GM19351 (cell line): ENCODE results near the gene CCDC110.
A peak's percentile ranks its signal among the peaks of the same experiment; 100 is the strongest.

ENCODE experiments used
- ATAC-seq: cut with Tn5 transposase; IDR thresholded peaks from one replicate; pipeline ENCODE4 v1.9.1; 2021; ENCODE audit warnings: mild to moderate bottlenecking, moderate library complexity; ENCODE audit not compliant: unreplicated experiment

Gene CCDC110

DNA sequence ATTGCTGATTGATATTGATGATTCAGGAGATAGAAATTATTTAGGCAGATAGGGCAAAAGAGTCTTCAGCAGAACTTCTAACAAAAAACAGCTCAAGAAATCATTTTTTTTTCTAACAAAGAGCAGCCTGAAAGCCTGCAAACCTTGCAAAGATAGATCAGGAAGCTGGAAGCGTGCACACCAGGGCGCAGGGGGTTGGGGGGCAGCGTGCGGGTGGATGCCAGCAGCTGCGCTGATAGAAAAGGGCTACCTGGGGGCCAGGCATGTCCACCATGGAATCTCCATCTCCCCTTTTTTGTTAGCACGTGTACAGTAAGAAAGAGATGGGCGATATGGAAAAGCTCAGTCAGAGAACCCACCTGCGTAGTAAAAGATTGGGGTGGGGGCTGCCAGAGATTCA, 1.7 kb upstream of the CCDC110 start:
- ATAC-seq, result no peak

DNA sequence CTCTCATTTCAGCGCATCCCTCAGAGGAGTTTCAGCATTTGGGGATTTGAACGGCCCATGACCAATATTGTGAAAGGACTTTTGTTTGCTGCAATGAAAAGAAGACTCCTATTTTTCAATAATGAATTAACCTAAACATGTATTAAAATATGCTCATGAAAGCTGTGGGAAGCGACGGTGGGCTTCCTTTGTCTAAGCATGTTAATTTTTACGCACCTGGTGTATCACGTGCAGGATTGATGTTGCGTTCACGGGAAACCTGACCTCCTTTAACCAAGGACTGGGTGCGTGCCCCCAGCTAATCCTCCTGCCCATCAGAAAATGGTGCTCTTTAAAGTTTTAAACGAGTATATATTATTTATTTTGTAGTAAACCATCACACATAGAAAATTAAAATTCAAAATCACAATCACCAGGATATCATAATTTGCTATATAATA, 590 bp upstream of the CCDC110 start:
- no peak for ATAC-seq

DNA sequence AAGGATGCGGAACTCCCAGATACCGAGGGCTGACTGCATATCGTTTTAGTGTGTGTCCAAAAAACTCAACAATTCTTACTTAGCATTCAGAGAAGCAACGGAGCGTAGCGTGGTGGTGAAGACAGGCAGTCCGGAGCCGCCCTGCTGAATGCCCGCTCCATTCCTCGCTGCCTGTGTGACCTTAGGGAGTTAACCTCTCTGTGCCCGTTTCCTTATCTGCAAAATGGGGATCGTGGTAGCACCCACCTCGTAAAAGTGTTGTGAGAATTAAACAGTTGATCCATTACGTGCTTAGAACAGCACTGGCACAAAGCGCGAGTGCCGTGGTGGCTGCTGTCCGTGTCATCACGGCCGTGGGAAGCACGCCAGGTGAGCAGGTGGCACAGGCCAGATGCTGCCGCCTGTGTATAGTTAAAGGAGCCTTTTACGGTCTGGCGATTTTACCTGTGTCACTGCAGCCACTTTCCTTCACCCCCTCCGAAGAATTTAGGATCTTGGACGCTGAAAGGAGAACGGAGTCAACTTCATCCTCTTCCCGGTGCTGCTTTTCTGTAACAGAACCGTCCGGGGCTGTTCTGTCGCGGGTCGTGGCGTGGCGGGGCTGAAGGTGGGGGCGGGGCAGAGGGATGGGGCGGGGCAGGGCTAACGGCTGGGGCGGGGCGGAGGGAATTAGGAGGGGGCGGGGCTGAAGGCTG, 885 bp downstream of the CCDC110 start:
- ATAC-seq, result peak; percentile 19

DNA sequence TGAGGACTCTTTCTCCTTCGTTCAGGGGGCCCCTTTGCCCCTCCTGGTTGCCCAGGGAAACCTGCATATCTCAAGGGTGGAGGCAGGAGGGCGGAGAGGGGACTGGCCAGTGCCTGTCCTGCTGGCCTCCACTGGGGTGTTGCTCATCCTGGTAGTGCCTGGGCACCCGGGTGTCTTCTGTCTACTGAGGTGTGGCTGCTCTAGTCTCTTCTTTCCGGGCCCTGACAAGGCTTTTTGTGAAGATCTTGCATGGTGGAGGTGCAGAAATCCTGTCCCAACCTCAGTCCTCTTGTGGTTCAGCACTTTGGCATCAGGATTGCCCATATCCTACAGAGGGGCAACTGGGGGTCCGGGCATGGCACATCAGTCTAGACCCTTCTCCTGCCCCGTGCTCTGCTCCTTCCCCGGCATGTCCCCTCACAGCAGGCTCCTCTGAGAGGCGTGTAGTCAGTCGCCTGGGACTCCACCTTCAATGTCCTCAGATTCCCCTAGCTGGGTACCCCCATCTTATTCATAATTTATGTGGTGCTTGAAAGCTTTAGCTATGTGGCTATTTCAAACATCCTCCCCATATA, 1.9 kb downstream of the CCDC110 start:
- ATAC-seq, result no peak

DNA sequence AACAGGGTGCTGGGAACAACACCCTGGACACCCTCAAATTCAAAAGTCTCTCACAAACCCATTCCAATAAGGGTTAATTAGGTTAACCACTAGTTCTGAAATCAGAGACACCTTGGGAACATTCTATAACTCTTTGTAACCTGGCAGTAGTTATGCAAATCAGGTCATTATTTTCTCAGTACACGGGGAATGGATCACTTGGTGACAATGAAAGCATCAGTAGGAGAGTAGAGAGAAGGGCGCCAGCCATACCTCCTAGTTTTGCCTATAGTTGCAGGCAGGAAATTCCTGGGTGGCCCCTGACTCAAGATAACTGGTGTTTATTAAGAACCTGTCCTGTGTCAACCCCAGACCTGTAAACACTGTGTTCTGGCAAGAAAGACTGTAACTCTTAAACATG, 2.5 kb downstream of the CCDC110 start:
- no peak for ATAC-seq

DNA sequence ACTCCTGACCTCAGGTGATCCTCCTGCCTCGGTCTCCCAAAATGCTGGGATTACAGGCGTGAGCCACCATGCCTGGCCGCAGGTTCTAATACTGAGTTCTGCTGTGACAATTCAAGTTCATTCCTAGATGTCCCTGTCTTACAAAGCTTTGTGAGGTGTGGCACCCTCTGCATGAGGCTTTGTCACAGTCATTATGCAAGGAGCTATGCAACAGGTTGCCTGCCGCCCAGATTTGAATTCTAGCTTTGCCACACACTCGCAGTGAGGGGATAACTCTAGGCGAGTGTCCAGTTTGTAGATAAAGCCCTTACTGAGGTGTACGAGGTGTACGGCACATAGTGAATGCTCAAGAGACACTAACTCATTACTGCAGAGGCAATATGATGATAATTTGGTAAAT, 3.5 kb downstream of the CCDC110 start:
- no peak for ATAC-seq

DNA sequence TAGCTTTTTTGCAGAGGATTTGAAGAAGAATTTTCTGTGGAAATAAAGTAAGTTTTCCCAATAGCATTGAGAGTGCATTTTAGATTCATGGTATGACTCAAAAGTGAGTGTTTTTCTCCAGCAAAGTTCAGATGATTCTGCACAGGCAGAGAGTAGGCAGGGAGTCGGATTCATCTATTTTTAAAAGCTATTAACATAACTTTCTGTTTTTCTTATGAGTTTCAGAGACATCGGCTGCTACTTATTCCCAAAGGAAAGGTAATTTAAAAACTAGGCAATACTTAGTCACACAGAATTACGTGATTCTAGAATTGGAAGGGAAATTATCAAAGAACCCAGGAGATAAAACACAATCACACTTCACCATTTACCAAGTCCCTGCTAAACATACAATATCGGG, 4.4 kb downstream of the CCDC110 start:
- ATAC-seq, result no peak

DNA sequence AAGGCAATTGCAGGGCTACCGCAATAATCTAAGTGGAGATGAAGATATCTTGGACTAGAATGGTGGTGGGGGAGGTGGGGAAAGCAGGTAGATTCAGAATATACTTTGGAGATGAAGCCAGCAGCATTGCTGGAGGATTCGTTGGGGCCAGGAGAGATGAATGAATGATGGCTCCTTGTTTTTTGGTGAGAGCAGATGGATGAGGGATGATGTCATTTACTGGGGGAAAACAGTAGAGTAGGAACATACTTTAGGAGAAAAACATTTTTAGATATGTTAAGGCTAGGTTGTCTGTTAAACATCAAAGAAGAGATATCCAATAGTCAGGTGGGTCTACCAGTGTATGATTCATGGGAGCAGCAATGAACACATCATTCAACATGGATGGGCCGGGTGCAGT, 5.8 kb downstream of the CCDC110 start:
- ATAC-seq, result no peak

DNA sequence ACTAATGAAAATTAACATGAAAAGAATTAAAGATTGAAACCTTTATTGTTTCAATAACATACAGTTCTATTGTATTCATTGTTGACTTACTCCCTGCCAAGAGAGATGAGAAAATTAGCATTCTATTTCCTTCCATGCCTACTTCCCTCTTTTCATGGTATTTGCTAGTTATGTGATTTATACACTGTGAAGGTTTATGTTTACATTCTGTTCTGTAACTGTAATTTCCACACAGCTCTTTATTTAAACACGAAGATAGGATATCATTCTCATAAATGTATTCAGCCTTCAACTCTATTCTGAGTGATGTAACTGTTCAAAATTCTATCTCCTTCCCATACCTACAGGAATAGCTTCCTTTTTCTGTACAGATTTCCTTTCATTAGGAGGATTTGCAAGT, 6.6 kb downstream of the CCDC110 start:
- ATAC-seq, result no peak

DNA sequence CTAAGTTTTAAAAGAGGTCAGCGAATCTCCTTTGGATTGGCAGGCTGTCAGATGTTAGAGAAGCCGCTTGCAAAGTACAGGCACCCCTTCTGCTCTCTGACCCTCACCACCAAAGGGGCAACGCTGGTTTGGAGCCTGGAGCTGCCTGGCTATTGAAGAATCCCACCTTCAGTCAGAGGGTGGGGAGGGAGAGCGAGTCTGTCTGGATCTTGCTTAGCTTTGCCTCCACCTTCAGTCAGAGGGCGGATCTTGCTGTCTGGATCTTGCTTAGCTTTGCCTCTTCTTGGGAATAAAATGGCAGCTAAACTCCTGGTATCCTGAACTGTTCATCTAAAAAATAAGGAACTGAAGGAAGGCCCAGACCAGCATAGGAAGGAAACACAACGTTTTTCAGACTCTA, 7.3 kb downstream of the CCDC110 start:
- no peak for ATAC-seq

DNA sequence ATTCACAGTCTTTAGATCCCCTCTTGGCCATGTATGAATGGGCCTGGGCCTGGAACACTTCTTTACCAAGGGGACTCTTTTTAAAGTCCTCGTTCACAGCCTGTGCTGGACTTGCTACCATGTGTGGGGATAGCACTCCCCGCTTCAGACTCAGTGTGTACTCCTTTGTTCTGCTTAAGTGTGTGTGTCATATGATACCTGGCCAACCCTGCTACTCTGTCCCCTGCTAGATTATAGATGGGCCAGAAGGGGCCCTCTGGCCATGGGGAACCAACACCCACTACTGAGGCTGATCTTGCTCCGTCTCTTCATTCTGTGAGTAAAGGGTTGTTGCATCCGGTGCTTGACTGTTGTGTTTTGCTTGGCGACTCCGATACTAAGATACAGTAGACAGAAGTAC, 8.0 kb downstream of the CCDC110 start:
- no peak for ATAC-seq

DNA sequence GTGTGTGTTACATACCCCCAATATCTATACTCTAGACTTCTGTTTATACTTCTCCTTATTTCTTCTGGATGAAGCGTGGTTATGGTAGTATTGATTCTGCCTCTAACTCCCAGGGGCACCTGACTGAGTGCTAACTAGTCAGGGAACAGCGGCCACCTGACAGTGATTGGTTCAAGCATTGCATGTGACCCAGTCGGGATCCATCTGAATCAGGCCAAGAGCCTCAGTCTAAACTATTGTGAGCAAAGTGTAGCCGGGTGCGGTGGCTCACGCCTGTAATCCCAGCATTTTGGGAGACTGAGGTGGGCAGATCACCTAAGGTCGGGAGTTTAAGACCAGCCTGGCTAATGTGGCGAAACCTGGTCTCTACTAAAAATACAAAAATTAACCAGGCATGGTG, 10.0 kb downstream of the CCDC110 start:
- ATAC-seq, result no peak

DNA sequence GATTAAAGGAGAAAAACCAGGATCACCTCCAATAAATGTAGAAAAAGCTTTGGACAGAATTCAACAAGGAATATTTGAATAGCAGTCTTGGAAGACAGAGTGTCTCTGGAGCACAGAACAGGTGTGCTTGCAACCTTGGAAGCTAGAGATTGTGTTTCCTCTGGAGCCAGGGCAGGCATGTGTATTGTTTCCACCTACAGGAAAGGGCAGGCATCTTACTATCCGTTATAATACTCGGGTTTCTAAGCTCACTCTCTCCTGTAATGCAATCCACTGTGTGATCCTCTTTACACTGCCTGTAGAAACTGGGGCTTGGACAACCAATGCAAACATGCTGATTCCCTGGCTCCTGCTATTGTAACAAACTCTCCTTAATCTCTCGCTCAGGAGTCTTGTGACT, 14.4 kb downstream of the CCDC110 start:
- ATAC-seq, result no peak

DNA sequence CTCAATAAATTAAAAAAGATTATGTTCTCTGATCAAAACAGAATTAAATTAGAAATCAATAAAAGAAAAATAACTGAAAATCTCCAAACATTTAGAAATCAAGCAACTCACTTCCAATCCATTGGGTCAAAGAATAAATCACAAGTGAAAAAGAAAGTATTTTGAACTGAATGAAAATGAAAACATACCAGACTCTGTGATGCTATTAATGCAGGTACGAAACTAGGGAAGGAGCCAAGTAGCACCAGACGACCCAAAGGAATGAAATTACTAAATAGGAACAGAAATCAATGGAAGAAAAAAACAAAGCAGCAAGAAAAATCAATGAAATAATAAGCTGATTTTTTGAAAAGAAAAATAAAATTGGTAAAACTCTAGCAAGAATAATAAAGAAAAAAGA, 15.4 kb downstream of the CCDC110 start:
- ATAC-seq, result no peak

DNA sequence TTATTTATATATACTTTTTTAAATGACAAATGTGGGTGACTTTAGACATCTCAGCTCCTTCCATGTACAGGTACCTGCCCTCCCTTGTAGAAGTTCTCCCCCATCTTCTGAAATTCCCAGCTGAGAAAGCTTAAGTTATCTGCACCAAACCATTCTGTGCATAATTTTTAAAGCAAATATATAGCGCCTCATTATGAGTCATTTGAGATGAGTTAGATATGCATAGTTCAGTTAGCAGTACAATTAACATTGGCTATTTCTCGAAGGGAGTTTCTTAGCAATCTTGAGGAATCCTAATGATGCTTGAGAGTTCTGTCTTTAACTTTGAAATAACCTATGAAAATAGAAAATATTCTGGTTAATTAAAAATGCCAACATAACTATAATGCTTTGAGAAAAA, 26.3 kb downstream of the CCDC110 start:
- no peak for ATAC-seq

DNA sequence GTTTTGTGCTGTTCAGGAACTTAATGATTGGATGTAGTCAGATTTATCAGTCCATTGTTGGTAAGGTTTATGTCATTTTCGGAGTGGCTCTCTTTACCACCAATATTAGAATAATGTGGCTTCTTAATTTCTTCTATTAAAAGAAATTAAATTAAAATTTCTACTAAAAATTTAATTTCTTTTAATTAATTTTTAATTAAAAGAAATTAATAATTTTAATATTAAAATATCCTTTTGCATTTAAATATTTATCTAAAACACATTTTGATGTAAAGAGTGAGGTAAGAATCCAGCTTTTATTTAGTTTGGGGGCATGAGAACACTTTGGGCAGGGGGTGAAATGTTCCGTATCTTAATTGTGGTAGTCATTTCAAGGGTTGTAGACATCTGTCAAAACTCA, 30.1 kb downstream of the CCDC110 start:
- ATAC-seq, result no peak

DNA sequence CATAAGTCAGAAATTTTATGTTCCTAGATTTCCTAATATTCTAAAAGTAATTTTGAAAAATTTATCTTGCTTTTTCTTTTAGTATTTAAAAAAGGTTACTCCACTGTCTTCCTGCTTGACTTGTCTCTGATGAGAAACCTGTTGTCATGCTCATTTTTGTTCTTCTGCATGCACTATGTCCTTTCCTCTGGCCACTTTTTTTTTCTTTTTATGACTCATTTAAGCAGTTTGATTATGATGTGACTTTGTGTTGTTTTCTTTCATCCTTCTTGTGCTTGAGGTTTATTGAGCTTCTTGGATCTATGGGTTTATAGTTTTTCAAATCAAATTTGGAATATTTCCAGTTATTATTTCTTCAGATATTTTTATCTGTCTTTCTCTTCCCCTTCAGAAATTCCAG, 33.7 kb downstream of the CCDC110 start:
- ATAC-seq, result peak; percentile 82

DNA sequence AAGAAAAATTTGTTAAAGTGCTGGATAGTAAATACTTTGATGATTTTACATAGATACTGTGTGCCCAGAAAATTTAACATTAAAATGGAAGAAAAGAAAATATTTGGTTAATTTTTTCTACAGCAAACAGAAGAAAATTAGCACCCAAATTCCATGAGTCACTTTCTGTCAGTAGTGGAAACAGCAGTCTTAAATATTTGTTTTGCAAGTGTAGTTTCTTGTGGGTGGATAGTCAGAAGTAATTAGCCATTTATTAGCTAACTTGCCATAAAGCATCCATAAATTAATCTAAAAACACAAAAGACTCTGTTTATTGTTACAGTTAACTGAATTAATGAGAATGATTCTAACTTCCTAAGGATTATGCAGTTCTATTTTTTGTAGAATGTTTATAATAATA, 36.1 kb downstream of the CCDC110 start:
- no peak for ATAC-seq

DNA sequence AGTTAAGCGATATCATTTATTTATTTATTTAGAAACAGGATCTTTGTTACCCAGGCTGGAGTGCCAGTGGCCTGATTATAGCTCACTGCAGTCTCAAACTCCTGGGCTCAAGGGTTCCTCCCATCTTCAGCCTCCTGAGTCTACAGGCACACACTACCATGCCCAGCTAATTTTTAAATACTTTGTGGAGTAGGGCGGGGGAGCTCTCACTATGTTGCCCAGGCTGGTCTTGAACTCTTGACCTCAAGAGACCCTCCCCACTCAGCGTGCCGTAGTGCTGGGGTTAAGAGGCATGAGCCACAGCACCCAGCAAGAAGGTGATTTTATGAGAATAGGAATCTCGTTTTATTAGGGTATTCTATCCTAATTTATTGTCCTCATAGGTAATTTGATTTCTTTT, 41.9 kb downstream of the CCDC110 start:
- ATAC-seq, result no peak

DNA sequence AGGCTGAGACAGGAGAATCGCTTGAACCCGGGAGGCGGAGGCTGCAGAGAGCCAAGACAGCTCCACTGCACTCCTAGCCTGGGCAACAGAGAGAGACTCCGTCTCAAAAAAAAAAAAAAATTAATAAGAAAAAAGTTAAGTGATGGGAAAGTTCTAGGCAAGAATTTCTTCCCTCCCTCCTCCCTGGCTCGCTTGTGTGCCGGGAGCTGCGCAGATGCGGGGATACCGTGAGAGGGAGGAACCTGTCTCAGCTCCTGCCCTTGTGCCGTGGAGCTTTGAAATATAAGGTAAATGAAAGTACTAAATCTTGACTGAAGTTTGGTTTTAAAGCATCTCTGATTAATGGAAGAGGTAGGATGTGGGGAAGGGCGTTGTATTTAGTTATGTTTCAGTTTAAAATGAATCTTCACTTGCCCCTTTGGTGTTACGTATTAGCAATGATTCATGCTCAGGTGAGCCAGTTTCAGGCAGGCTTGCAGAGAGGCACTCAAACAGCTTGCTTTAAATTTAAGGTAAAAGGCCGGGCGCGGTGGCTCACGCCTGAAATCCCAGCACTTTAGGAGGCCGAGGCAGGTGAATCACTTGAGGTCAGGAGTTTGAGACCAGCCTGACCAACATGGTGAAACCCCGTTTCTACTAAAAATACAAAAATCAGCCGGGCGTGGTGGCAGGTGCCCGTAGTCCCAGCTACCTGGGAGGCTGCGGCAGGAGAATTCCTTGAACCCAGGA, 44.4 kb downstream of the CCDC110 start:
- ATAC-seq, result no peak

DNA sequence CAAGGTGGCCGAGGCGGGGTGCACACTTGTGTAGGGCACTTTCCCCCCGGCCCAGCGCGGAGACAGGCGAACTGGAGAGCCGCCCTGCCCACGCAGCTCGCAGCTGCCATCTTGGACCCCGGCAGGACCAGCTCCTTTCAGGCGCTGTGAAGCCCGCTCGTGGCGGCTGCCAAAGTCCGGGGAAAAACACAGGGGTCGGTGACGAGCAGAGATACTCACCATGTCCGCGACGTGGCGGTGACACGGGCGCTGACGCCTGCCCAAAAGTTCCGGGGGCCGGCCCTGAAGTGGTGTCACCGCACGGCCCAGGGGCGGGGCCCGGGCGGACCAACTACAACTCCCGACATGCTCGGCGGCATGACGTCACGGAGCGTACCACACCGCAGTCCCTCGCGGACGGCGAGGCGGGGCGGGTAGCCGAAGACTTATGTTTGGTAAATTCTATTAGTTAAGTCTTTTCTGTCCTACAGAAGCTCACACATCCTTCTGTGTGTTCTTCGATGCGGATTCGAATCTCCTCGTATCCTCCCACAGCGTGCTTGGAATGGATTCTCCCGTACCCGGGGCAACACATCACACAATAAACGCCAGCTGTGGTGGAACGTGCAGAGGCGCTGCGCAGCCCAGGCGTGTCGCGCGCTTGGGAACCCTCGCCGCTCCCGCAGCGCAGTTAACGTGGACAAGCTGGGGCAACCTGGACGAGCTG, 45.7 kb downstream of the CCDC110 start, which contains the start of gene UFSP2:
Gene UFSP2, minus strand, starts transcription at position 318 of the 706 bp plus-strand sequence. Its CDS starts 96 bp downstream, at position 222.
- peak; percentile 88 for ATAC-seq
